Measurements from ENCODE around the gene TGOLN2. TPM values are rescaled to one million over a fixed set of nuclear protein-coding genes. Genes with fewer than 3 reads are reported as not detected.

TGOLN2 gene
- total RNA-seq, 1 experiment from 2014 or later = 178 TPM

- Histone ChIP-seq H3K27me3 (ENCODE audit: control insufficient read depth, insufficient read depth, low read length) (no peaks in the 10 kb centered on the region), H3K4me3 (ENCODE audit: low read depth in 2 of 2, low read length in 2 of 2) (no peak overlapping the region), H3K27ac (ENCODE audit: low read length) (no peak overlapping the region), H3K9me3 (ENCODE audit: control insufficient read depth, insufficient read depth, low read depth, low read length) (no peaks in the 10 kb centered on the region), H3K4me1 (ENCODE audit: control insufficient read depth, insufficient read depth, low read length) (peaks cover 17% of the 10 kb centered on the region), H3K36me3 (ENCODE audit: control insufficient read depth, insufficient read depth, low read length) (no peaks in the 10 kb centered on the region)
- ATAC-seq (no peak), DNase-seq (ENCODE audit: low read depth, low spot score) (no peak)
- POLR2A ChIA-PET = no interaction called here
- BruUV-seq (replicated peaks) = no TSS peak
- intact Hi-C loops (cut with micrococcal nuclease; ENCODE audit: unreplicated experiment) (no loop called here), in situ Hi-C loops (cut with HindIII; ENCODE audit: low pct_unique_long_range_greater_than_20kb, low sequenced_read_pairs) (no loop called here)
- CTCF ChIA-PET = no interaction called here
- TF ChIP-seq REST (IDR thresholded peaks at IDR 0.05; ENCODE audit: insufficient read depth in 1 of 2, low read depth in 2 of 2, low read length in 1 of 2) (no peak), TCF7L2 (IDR thresholded peaks at IDR 0.05; ENCODE audit: low read depth, low read length) (no peak), CTCF (IDR thresholded peaks at IDR 0.05) (no peak)
These were observed 46.2 kb downstream of the TGOLN2 start for GRCh38 chr2:85281553-85281952.

GRCh38 chr2:85278361-85278760, 49.4 kb downstream of the TGOLN2 start:
- no TSS peak for BruUV-seq (replicated peaks)
- Histone ChIP-seq H3K27ac (ENCODE audit: low read length) (no peak overlapping the region; the same call in 1 of the 2 replicates), H3K27me3 (ENCODE audit: control insufficient read depth, insufficient read depth, low read length) (no peaks in the 10 kb centered on the region), H3K4me1 (ENCODE audit: control insufficient read depth, insufficient read depth, low read length) (peaks cover 14% of the 10 kb centered on the region), H3K4me3 (ENCODE audit: low read depth in 2 of 2, low read length in 2 of 2) (no peak overlapping the region), H3K36me3 (ENCODE audit: control insufficient read depth, insufficient read depth, low read length) (no peaks in the 10 kb centered on the region), H3K9me3 (ENCODE audit: control insufficient read depth, insufficient read depth, low read depth, low read length) (no peaks in the 10 kb centered on the region)
- no peak for ATAC-seq
- ChIA-PET POLR2A (no interaction called here), CTCF (no interaction called here)
- no peak for DNase-seq (ENCODE audit: low read depth, low spot score)
- in situ Hi-C loops (cut with HindIII; ENCODE audit: low pct_unique_long_range_greater_than_20kb, low sequenced_read_pairs) = no loop called here
- no peak for TF ChIP-seq POLR2AphosphoS5 (IDR thresholded peaks at IDR 0.05; ENCODE audit: low read depth, low read length)
- intact Hi-C loops (cut with micrococcal nuclease; ENCODE audit: unreplicated experiment) = no loop called here

- in situ Hi-C loops (cut with HindIII; ENCODE audit: low pct_unique_long_range_greater_than_20kb, low sequenced_read_pairs) = no loop called here
- intact Hi-C loops (cut with micrococcal nuclease; ENCODE audit: unreplicated experiment) = no loop called here
- Histone ChIP-seq H3K9me3 (ENCODE audit: control insufficient read depth, insufficient read depth, low read depth, low read length) (no peaks in the 10 kb centered on the region), H3K4me3 (ENCODE audit: low read depth in 2 of 2, low read length in 2 of 2) (no peak overlapping the region), H3K36me3 (ENCODE audit: control insufficient read depth, insufficient read depth, low read length) (no peaks in the 10 kb centered on the region), H3K27me3 (ENCODE audit: control insufficient read depth, insufficient read depth, low read length) (no peaks in the 10 kb centered on the region), H3K27ac (ENCODE audit: low read length) (no peak overlapping the region), H3K4me1 (ENCODE audit: control insufficient read depth, insufficient read depth, low read length) (peaks cover 14% of the 10 kb centered on the region)
- ChIA-PET POLR2A (no interaction called here), CTCF (interaction anchor here (0.7 kb wide), 1 partner anchor 11 kb away, joined by 3 read pairs; no protein-coding TSS in a partner anchor)
- ATAC-seq (no peak), DNase-seq (ENCODE audit: low read depth, low spot score) (no peak)
- BruUV-seq (replicated peaks) = no TSS peak
- TF ChIP-seq POLR2AphosphoS5 (IDR thresholded peaks at IDR 0.05; ENCODE audit: low read depth, low read length) (no peak), SIN3A (IDR thresholded peaks at IDR 0.05; ENCODE audit: borderline replicate concordance, insufficient read depth, low read depth, low read length) (no peak), TCF7L2 (IDR thresholded peaks at IDR 0.05; ENCODE audit: low read depth, low read length) (no peak), REST (IDR thresholded peaks at IDR 0.05; ENCODE audit: insufficient read depth in 1 of 2, low read depth in 2 of 2, low read length in 1 of 2) (no peak), CTCF (IDR thresholded peaks at IDR 0.05) (no peak)
These were observed 50.2 kb downstream of the TGOLN2 start for GRCh38 chr2:85277416-85278158.
